Stimulated activated CD4-positive, alpha-beta T cell treated with anti-CD3 and anti-CD28 coated beads, Interleukin-4, amount 100 ng/mL, for 1 hour (primary cell): Measurements from ENCODE around the gene ZGRF1.
"Not testable (repeated sequence)": the region's sequence is repeated elsewhere in the genome, so short reads cannot be mapped to it uniquely, and the experiment has no call there.

Experiments used
- DNase-seq: peaks from one replicate; pipeline ENCODE4 v3.0.0-alpha.2; 2020

ZGRF1 gene

GRCh38 chr4:112636688-112637551 is at the start of gene ZGRF1, which contains the start of gene LARP7:
ZGRF1 (minus strand) TSS chr4:112636909; CDS start chr4:112633176, 3,733 bp downstream.
LARP7 (plus strand) TSS chr4:112637143; CDS start chr4:112644670, 7,527 bp downstream.
- DNase-seq, result peak; percentile 94

- DNase-seq, result no peak
These were observed 44.3 kb upstream of the ZGRF1 start for GRCh38 chr4:112680996-112681395.

GRCh38 chr4:112677519-112678091 is 40.9 kb upstream of the ZGRF1 start:
- no peak for DNase-seq

GRCh38 chr4:112674376-112674775 is 37.7 kb upstream of the ZGRF1 start:
- DNase-seq, result no peak

GRCh38 chr4:112673686-112674085 is 37.0 kb upstream of the ZGRF1 start:
- no peak for DNase-seq

GRCh38 chr4:112673076-112673475 is 36.4 kb upstream of the ZGRF1 start:
- no peak for DNase-seq

- DNase-seq, result no peak
These were observed 31.4 kb upstream of the ZGRF1 start for GRCh38 chr4:112668131-112668530.

GRCh38 chr4:112664611-112665010 is 27.9 kb upstream of the ZGRF1 start:
- DNase-seq, result no peak

- DNase-seq, result not testable (repeated sequence)
These were observed 19.4 kb upstream of the ZGRF1 start for GRCh38 chr4:112656115-112656514.

- DNase-seq, result no peak
These were observed 18.6 kb upstream of the ZGRF1 start for GRCh38 chr4:112655270-112655669.

- DNase-seq, result no peak
These were observed 15.5 kb upstream of the ZGRF1 start for GRCh38 chr4:112652216-112652615.

- no peak for DNase-seq
These were observed 14.9 kb upstream of the ZGRF1 start for GRCh38 chr4:112651641-112652040.

GRCh38 chr4:112650332-112650731 is 13.6 kb upstream of the ZGRF1 start:
- no peak for DNase-seq

GRCh38 chr4:112649055-112649408 is 12.3 kb upstream of the ZGRF1 start:
- DNase-seq, result no peak

GRCh38 chr4:112648263-112649054 is 11.8 kb upstream of the ZGRF1 start:
- DNase-seq, result no peak

GRCh38 chr4:112647785-112648184 is 11.1 kb upstream of the ZGRF1 start:
- no peak for DNase-seq

- DNase-seq, result no peak
These were observed 10.2 kb upstream of the ZGRF1 start for GRCh38 chr4:112646632-112647537.

GRCh38 chr4:112645541-112646329 is 9.0 kb upstream of the ZGRF1 start:
- DNase-seq, result no peak

GRCh38 chr4:112644595-112645535 is 8.2 kb upstream of the ZGRF1 start:
- DNase-seq, result not testable (repeated sequence)

- DNase-seq, result no peak
These were observed 5.8 kb upstream of the ZGRF1 start for GRCh38 chr4:112642526-112642925.

- no peak for DNase-seq
These were observed 800 bp upstream of the ZGRF1 start for GRCh38 chr4:112637552-112637866.
